ENCODE measurements around the gene MUC22. TPM values are rescaled to one million over a fixed set of nuclear protein-coding genes. Genes with fewer than 3 reads are reported as not detected.
A peak's percentile ranks its signal among the peaks of the same experiment; 100 is the strongest.
"Not testable (repeated sequence)": the region's sequence is repeated elsewhere in the genome, so short reads cannot be mapped to it uniquely, and the experiment has no call there.

MUC22 gene
- total RNA-seq, 8 experiments from 2014 or later: 0.04 to 0.31 (median 0.09) TPM; not detected in 2

DNA sequence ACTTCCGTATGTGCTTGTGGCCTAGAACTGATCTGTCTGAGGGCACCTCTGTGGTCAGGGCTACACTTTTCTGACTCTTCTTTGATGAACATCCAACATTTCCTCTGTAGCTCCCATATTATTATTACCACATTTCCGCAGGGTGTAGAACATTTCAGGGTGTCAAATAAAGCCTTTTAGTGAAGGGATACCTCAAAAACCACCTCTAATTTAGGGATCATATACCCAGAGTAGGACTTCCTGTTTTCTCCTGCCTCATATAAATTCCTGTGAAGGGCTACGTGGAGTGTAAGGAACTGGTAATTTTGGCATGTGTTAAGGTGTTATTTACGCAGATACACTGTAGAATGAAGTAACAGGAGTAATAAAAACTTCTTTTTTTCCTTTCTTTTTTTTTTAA lies 5.5 kb upstream of the MUC22 start:
- Histone ChIP-seq H3K27ac (no peak overlapping the region), H3K4me1 (replicated peaks in 1 of 2) (peaks cover 0 to 6% of the 10 kb centered on the region in 2 donors), H3K4me3 (no peak overlapping the region)
- WGBS, 10 experiments: 40 to 100% (median 73%) methylated on average over 1 to 4 of the region's 4 CpGs
- in situ Hi-C loops (cut with MboI; ENCODE audit: low pct_unique_long_range_greater_than_20kb in 2 of 9, low sequenced_read_pairs in 9 of 9, unreplicated experiment in 9 of 9): no loop called here
- ATAC-seq (replicated peaks in 6 of 8): no peak

DNA sequence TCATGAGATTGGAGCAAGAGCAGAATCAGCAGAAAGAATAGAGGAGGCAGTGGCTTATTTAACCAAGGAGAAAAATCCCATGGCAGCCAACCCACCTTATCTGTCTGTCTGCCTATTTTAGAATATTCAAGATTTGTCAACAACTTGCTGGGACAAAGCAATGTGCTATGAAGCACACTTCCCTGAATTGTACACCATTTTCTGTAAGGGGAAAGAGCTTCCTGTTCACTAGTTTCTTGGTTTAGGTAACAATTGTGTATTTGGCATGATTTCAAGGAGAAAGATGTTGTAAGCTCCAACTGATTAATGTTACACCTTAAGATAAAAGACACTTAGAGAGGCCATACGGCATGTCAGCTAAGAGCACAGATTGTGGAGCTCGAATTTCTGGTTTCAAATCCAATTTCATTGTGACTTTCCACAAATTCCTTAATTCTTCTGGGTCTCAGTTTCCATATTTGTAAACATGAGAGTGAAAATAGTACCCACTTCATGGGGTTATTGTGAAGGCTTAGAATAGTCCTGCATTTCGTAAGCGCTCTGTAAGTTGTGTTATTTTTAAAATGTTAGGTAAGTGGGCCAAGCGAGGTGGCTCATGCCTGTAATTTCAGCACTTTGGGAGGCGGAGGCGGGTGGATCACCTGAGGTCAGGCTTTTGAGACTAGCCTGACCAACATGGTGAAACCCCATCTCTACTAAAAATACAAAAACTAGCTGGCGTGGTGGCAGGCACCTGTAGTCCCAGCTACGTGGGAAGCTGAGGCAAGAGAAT lies 4.8 kb upstream of the MUC22 start:
- no peak for ATAC-seq (replicated peaks in 6 of 8)
- no peak overlapping the region for H3K4me3 ChIP-seq
- peaks cover 0 to 6% of the 10 kb centered on the region in 2 donors for H3K4me1 ChIP-seq (replicated peaks in 1 of 2)
- H3K27ac ChIP-seq: no peak overlapping the region
- 59 to 100% (median 90%) methylated on average over 1 to 8 of the region's 9 CpGs; no CpG with 5 or more reads in 1 of the 10 experiments for WGBS, 10 experiments
- in situ Hi-C loops (cut with MboI; ENCODE audit: low pct_unique_long_range_greater_than_20kb in 2 of 9, low sequenced_read_pairs in 9 of 9, unreplicated experiment in 9 of 9): no loop called here

DNA sequence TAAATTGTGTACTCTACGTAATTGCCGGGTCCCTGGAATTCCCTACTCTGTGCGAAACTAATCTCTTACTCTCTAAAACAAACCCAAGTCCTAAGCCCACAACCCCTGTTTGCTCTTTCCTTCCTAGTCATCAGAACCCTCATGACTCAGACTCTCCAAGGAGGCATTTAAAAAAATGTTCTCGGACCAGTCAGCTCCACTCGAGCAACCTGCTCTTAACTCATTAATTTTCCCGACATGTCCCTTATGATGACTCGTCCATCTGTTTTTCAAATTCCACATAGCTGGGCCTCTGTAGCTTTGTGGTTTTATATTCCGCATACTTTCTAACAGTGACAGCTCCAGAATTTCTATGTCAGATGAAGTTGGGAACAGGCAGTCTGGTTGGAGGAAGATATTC lies 2.6 kb upstream of the MUC22 start:
- peaks cover 0 to 6% of the 10 kb centered on the region in 2 donors for H3K4me1 ChIP-seq (replicated peaks in 1 of 2)
- peak in 7 of 8 experiments; percentile 28 to 90 (median 81) for ATAC-seq (replicated peaks in 6 of 8)
- in situ Hi-C loops (cut with MboI; ENCODE audit: low pct_unique_long_range_greater_than_20kb in 2 of 9, low sequenced_read_pairs in 9 of 9, unreplicated experiment in 9 of 9): no loop called here
- H3K4me3 ChIP-seq: no peak overlapping the region
- WGBS, 10 experiments: 20 to 88% (median 60%) methylated on average over 1 to 8 of the region's 8 CpGs; no CpG with 5 or more reads in 1 of the 10 experiments
- H3K27ac ChIP-seq: no peak overlapping the region

DNA sequence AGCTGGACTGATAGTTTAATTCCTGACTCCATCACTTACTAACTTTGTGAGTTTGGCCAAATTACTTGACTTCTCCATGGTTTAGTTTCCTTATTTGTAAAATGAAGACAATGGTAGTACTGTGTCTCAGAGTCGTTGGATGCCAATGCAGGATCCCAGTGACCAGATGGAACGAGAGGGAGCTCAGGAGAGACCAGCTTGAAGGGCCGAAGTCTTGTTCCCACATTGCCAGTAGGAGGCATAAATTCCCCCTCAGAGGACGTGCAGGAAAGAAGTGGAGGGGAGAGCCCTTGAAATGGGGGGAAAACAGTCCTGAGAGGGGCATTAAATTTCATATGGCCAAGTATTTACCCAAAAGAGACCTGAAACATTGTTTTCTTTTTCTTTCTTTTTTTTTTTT lies 2.1 kb upstream of the MUC22 start:
- H3K27ac ChIP-seq: no peak overlapping the region
- in situ Hi-C loops (cut with MboI; ENCODE audit: low pct_unique_long_range_greater_than_20kb in 2 of 9, low sequenced_read_pairs in 9 of 9, unreplicated experiment in 9 of 9): no loop called here
- ATAC-seq (replicated peaks in 6 of 8): peak in 2 of 8 experiments; percentile 15 to 20

DNA sequence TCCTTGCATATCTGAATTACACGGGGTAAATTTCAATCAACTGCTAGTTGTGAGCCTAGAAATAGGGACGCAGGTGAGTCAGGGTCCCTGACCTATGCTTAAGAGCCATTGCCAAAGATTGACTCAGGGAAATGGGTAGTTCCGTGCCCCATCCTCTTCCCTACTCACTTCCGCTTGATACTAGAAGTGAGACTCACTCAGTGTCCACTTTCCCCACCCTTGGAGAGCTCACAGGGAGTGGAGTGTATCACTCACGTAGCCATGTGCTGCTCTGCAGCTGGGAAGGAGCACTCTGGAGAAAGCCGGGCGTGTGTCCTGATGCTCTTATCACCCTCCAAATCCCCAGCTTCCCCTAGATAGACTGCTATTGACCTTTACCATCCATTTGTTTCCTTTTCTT lies 543 bp upstream of the MUC22 start:
- peak in 1 of 8 experiments; percentile 21 for ATAC-seq (replicated peaks in 6 of 8)
- in situ Hi-C loops (cut with MboI; ENCODE audit: low pct_unique_long_range_greater_than_20kb in 2 of 9, low sequenced_read_pairs in 9 of 9, unreplicated experiment in 9 of 9): no loop called here
- Histone ChIP-seq H3K4me1 (replicated peaks in 1 of 2) (peaks cover 0 to 6% of the 10 kb centered on the region in 2 donors), H3K4me3 (no peak overlapping the region), H3K27ac (no peak overlapping the region)
- 0 to 100% (median 94%) methylated on average over 1 to 6 of the region's 7 CpGs; no CpG with 5 or more reads in 1 of the 10 experiments for WGBS, 10 experiments

More for the DNA sequence above, 2.1 kb upstream of the MUC22 start:
- Histone ChIP-seq H3K4me1 (replicated peaks in 1 of 2) (peaks cover 0 to 6% of the 10 kb centered on the region in 2 donors), H3K4me3 (no peak overlapping the region)
- 15 to 94% (median 64%) methylated on average over 2 to 4 of the region's 4 CpGs; no CpG with 5 or more reads in 5 of the 10 experiments for WGBS, 10 experiments

DNA sequence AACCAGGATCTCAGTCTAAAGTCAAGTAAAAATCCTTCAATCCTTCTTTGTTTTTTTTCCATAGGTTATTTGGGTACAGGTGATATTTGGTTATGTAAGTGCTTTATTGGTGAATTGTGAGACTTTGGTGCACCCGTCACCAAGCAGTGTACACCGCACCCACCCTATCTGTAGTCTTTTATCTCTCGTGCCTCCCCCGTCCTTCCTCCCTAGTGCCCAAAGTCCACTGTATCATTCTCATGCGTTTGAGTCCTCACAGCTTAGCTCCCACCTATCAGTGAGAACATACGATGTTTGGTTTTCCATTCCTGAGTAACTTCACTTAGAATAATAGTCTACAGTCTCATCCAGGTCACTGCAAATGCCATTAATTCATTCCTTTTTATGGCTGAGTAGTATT lies 879 bp downstream of the MUC22 start:
- Histone ChIP-seq H3K27ac (no peak overlapping the region), H3K4me3 (no peak overlapping the region), H3K4me1 (replicated peaks in 1 of 2) (peaks cover 0 to 6% of the 10 kb centered on the region in 2 donors)
- in situ Hi-C loops (cut with MboI; ENCODE audit: low pct_unique_long_range_greater_than_20kb in 2 of 9, low sequenced_read_pairs in 9 of 9, unreplicated experiment in 9 of 9): no loop called here
- ATAC-seq (replicated peaks in 6 of 8): no peak
- WGBS, 10 experiments: 28 to 100% (median 61%) methylated on average over 1 to 6 of the region's 6 CpGs; no CpG with 5 or more reads in 1 of the 10 experiments

DNA sequence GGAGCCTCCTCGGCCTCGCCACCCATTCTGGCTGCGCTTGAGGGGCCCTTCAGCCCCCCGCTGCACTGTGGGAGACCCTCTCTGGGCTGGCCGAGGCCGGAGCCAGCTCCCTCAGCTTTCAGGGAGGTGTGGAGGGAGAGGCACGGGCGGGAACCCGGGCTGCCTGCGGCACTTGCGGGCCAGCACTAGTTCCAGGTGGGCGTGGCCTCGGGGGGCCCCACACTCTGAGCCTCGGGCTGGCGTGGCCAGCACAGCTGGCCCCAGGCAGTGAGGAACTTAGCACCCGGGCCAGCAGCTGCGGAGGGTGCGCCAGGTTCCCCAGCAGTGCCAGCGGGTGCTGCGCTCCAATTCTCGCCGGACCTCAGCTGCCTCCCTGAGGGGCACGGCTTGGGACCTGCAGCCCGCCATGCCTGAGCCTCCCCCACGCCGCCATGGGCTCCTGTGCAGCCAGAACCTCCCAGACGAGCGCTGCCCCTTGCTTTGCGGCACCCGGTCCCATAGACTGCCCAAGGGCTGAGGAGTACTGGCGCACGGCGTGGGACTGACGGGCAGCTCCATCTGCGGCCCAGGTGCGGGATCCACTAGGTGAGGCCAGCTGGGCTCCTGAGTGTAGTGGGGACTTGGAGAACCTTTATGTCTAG lies 6.5 kb downstream of the MUC22 start:
- Histone ChIP-seq H3K27ac (no peak overlapping the region), H3K4me3 (no peak overlapping the region), H3K4me1 (replicated peaks in 1 of 2) (no peaks in the 10 kb centered on the region)
- WGBS, 10 experiments: 40 to 96% (median 79%) methylated on average over 1 to 10 of the region's 36 CpGs; no CpG with 5 or more reads in 4 of the 10 experiments
- no peak for ATAC-seq (replicated peaks in 6 of 8)
- in situ Hi-C loops (cut with MboI; ENCODE audit: low pct_unique_long_range_greater_than_20kb in 2 of 9, low sequenced_read_pairs in 9 of 9, unreplicated experiment in 9 of 9): no loop called here

DNA sequence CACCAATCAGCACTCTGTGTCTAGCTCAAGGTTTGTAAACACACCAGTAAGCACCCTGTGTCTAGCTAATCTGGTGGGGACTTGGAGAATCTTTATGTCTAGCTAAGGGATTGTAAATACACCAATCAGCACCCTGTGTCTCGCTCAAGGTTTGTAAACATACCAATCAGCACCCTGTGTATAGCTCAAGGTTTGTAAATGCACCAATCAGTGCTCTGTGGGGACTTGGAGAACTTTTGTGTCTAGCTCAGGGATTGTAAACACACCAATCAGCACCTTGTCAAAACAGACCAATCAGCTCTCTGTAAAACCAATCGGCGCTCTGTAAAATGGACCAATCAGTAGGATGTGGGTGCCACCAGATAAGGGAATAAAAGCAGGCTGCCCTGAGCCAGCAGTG lies 7.2 kb downstream of the MUC22 start:
- H3K27ac ChIP-seq; H3K4me3 ChIP-seq; ATAC-seq (replicated peaks in 6 of 8); H3K4me1 ChIP-seq (replicated peaks in 1 of 2); in situ Hi-C loops (cut with MboI; ENCODE audit: low pct_unique_long_range_greater_than_20kb in 2 of 9, low sequenced_read_pairs in 9 of 9, unreplicated experiment in 9 of 9): not testable (repeated sequence)
- 68 to 100% (median 88%) methylated on average over 2 to 3 of the region's 3 CpGs; no CpG with 5 or more reads in 6 of the 10 experiments for WGBS, 10 experiments

DNA sequence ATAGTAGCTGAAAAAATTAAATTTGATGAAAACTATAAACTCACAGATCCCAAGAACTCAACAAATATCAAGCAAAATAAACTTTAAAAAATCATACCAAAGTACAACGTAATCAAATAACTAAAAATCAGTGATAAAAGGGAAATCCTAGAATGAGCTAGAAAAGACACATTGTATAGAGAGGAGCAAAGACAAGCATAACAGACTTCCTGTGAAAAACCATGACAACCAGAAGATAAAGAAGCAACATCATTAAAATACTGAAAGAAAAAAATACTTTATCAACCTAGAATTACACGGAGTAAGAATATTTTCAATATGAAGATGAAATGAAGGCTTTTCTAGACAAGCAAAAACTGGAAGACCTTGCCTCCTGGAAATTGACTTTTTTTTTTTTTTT lies 9.8 kb downstream of the MUC22 start:
- in situ Hi-C loops (cut with MboI; ENCODE audit: low pct_unique_long_range_greater_than_20kb in 2 of 9, low sequenced_read_pairs in 9 of 9, unreplicated experiment in 9 of 9): no loop called here
- WGBS, 10 experiments: 43 to 100% (median 76%) methylated on average over 2 of the region's 2 CpGs
- Histone ChIP-seq H3K4me3 (no peak overlapping the region), H3K27ac (no peak overlapping the region), H3K4me1 (replicated peaks in 1 of 2) (no peaks in the 10 kb centered on the region)
- ATAC-seq (replicated peaks in 6 of 8): peak in 1 of 8 experiments; percentile 16

DNA sequence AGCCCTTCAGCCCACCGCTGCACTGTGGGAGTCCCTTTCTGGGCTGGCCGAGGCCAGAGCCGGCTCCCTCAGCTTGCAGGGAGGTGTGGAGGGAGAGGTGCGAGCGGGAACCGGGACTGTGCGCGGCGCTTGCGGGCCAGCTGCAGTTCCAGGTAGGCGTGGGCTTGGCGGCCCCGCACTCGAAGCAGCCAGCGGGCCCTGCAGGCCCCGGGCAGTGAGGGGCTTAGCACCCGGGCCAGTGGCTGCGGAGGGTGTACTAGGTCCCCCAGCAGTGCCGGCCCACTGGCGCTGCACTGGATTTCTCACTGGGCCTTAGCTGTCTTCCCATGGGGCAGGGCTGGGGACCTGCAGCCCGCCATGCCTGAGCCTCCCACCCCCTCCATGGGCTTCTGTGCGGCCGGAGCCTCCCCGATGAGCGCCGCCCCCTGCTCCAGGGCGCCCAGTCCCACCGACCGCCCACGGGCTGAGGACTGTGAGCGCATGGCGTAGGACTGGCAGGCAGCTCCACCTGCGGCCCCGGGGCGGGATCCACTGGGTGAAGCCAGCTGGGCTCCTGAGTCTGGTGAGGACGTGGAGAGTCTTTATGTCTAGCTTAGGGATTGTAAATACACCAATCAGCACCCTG lies 10.5 kb downstream of the MUC22 start:
- ATAC-seq (replicated peaks in 6 of 8); H3K27ac ChIP-seq; H3K4me3 ChIP-seq; H3K4me1 ChIP-seq (replicated peaks in 1 of 2); in situ Hi-C loops (cut with MboI; ENCODE audit: low pct_unique_long_range_greater_than_20kb in 2 of 9, low sequenced_read_pairs in 9 of 9, unreplicated experiment in 9 of 9): not testable (repeated sequence)
- WGBS, 10 experiments: 100% methylated on average over 1 of the region's 36 CpGs; no CpG with 5 or more reads in 9 of the 10 experiments

DNA sequence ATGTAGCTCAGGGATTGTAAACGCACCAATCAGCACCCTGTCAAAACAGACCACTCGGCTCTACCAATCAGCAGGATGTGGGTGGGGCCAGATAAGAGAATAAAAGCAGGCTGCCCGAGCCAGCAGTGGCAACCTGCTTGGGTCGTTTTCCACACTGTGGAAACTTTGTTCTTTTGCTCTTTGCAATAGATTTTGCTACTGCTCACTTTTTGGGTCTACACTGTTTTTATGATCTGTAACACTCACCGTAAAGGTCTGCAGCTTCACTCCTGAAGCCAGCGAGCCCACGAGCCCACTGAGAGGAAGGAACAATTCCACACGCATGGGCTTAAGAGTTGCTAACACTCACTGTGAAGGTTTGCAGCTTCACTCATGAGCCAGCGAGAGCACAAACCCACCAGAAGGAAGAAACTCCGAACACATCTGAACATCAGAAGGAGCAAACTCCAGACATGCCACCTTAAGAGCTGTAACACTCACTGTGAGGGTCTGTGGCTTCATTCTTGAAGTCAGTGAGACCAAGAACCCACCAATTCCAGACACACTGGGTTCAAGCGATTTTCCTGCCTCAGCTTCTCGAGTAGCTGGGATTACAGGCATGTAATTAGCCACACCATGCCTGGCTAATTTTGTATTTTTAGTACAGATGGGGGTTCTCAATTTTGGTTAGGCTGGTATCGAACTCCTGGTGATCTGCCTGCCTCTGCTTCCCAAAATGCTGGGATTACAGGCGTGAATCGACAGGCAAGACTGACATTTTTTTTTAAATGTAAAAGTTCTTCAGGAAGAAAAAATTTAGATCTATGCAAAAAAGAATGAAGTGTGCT lies 11.6 kb downstream of the MUC22 start:
- H3K27ac ChIP-seq; in situ Hi-C loops (cut with MboI; ENCODE audit: low pct_unique_long_range_greater_than_20kb in 2 of 9, low sequenced_read_pairs in 9 of 9, unreplicated experiment in 9 of 9); ATAC-seq (replicated peaks in 6 of 8): not testable (repeated sequence)

DNA sequence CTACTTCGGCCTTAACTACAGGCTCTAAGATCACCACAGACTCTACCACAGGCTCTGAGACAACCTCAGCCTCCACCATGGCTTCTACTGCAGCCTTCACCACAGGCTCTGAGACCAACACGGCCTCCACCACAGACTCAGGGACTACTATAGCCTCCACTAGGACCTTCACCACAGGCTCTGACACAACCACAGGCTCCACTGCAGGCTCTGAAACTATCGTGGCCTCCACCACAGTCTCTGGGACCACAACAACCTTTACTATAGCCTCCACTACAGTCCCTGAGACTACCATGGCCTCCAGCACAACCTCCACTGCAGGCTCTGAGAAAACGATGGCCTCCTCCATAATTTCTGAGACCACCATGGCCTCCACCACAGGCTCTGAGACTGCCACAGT lies 15.3 kb downstream of the MUC22 start:
- no peak for ATAC-seq (replicated peaks in 6 of 8)
- no peak overlapping the region for H3K27ac ChIP-seq
- in situ Hi-C loops (cut with MboI; ENCODE audit: low pct_unique_long_range_greater_than_20kb in 2 of 9, low sequenced_read_pairs in 9 of 9, unreplicated experiment in 9 of 9): no loop called here
- no peak overlapping the region for H3K4me3 ChIP-seq
- no peaks in the 10 kb centered on the region for H3K4me1 ChIP-seq (replicated peaks in 1 of 2)
- 0 to 80% (median 57%) methylated on average over 1 to 3 of the region's 4 CpGs; no CpG with 5 or more reads in 4 of the 10 experiments for WGBS, 10 experiments

More for the DNA sequence above, 11.6 kb downstream of the MUC22 start:
- not testable (repeated sequence) for H3K4me1 ChIP-seq (replicated peaks in 1 of 2); H3K4me3 ChIP-seq
- WGBS, 10 experiments: 51 to 100% (median 77%) methylated on average over 1 to 6 of the region's 15 CpGs
